Activated T-helper 2 cell treated with anti-CD3 and anti-CD28 coated beads, Interferon-gamma antibody, Interleukin-2, Interleukin-4, amounts not matched to agents 10 μg/mL and 5 μg/mL and 100 μg/mL, durations not matched to agents 14 hours and 24 hours and 36 hours (primary cell): ENCODE results near the gene SLC49A3. TPM values are rescaled to one million over a fixed set of nuclear protein-coding genes. Genes with fewer than 3 reads are reported as not detected.

ENCODE experiments used
- DNase-seq: peaks from one replicate; pipeline ENCODE4 v3.0.0; 2021; ENCODE audit warnings: low spot score
- H3K27ac Mint-ChIP-seq: one replicate; pipeline ENCODE4 v1.8.0; 2021; ENCODE audit warnings: mixed read lengths
- H3K27me3 Mint-ChIP-seq: one replicate; pipeline ENCODE4 v1.8.0; 2021; ENCODE audit warnings: low read depth, mixed read lengths
- H3K36me3 Mint-ChIP-seq: one replicate; pipeline ENCODE4 v1.8.0; 2021; ENCODE audit warnings: low read depth, mixed read lengths
- H3K4me1 Mint-ChIP-seq: one replicate; pipeline ENCODE4 v1.8.0; 2021; ENCODE audit warnings: low read depth, mixed read lengths
- H3K4me3 Mint-ChIP-seq: one replicate; pipeline ENCODE4 v1.8.0; 2021; ENCODE audit warnings: low read depth, mild to moderate bottlenecking, moderate library complexity, mixed read lengths
- H3K9me3 Mint-ChIP-seq: one replicate; pipeline ENCODE4 v1.8.0; 2021; ENCODE audit warnings: mixed read lengths
- intact Hi-C: fragments of 100-400 bp; cut with micrococcal nuclease; formaldehyde crosslinking; loops from one replicate; pipeline ENCODE4 v1.15.1; 2023
- total RNA-seq: library from RNA; stranded (reverse); gene quantifications from 2 replicates; pipeline ENCODE4 v1.2.3, GENCODE V29; 2022

Gene SLC49A3
- total RNA-seq, 1 donor from 2014 or later, result 0.50 TPM

DNA sequence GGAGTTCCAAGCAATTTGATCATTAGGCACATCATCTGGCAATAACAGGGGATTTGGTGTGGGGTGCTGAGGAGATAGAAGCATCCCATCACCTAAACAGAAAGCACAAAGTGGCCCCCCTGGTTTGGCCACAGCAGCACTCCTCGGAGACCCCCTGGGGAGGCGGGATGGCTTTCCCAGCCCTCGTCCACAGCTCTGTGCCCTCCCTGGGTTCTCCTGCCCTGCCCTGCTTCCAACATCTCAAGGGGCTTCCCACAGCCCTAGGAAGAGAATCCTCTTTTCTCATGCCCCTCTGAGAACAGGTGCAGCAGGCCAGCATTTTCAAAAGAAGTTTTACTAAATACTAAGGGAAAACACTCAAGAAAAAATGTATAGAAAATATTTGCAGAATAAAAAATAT, 27.7 kb downstream of the SLC49A3 start:
- intact Hi-C loops, result no loop called here
- Mint-ChIP-seq H3K27ac (no peak overlapping the region), H3K4me1 (peaks cover 7% of the 10 kb centered on the region), H3K36me3 (peaks cover 9% of the 10 kb centered on the region), H3K4me3 (no peak overlapping the region), H3K9me3 (no peaks in the 10 kb centered on the region), H3K27me3 (no peaks in the 10 kb centered on the region)
- DNase-seq, result no peak

DNA sequence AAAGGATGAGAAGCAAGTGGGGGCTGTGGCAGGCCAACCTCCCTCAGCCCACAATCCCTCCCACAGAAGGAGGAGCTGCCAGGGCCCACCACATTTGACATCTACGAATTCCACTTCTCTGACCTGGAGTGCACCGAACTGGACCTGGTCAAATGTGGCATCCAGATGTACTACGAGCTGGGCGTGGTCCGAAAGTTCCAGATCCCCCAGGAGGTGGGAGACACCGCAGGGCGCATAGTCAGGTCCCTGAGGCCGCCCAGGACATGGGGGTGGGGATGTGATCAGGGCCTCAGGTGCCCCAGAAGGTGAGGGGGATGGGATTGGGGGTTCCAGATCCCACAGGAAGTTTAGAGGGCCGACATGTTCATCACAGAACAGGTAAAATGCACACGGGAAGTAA, 28.6 kb downstream of the SLC49A3 start:
- Mint-ChIP-seq H3K27me3 (no peaks in the 10 kb centered on the region), H3K4me3 (no peak overlapping the region)
- intact Hi-C loops, result no loop called here

DNA sequence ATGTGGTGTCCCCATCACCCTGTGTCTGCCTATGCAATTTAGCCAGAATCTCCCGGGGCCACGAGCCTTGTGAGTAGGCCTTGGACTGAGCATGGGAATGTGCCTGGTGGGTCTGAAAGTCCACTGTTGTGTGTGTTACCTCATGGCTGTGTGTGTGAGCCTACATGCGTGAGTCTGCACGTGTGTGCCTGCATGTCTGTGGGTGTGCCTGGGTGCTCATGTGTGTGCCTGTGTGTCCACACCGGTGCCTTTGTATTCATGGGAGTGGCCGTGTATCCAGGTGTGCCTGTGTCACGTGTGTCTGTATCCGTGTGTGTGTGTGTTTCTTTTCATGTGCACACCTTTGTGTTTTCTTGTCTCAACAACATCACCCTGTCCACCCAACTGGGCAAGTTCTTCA, 29.1 kb downstream of the SLC49A3 start:
- H3K9me3 Mint-ChIP-seq, result no peaks in the 10 kb centered on the region
- no peak for DNase-seq
- no peak overlapping the region for H3K27ac Mint-ChIP-seq
- H3K27me3 Mint-ChIP-seq, result no peaks in the 10 kb centered on the region
- no peak overlapping the region for H3K4me3 Mint-ChIP-seq
- H3K36me3 Mint-ChIP-seq, result peaks cover 9% of the 10 kb centered on the region
- H3K4me1 Mint-ChIP-seq, result peaks cover 4% of the 10 kb centered on the region
- intact Hi-C loops, result no loop called here

More for the DNA sequence above, 28.6 kb downstream of the SLC49A3 start:
- DNase-seq, result no peak
- H3K4me1 Mint-ChIP-seq, result peaks cover 6% of the 10 kb centered on the region
- no peaks in the 10 kb centered on the region for H3K9me3 Mint-ChIP-seq
- H3K27ac Mint-ChIP-seq, result no peak overlapping the region
- H3K36me3 Mint-ChIP-seq, result peaks cover 9% of the 10 kb centered on the region

DNA sequence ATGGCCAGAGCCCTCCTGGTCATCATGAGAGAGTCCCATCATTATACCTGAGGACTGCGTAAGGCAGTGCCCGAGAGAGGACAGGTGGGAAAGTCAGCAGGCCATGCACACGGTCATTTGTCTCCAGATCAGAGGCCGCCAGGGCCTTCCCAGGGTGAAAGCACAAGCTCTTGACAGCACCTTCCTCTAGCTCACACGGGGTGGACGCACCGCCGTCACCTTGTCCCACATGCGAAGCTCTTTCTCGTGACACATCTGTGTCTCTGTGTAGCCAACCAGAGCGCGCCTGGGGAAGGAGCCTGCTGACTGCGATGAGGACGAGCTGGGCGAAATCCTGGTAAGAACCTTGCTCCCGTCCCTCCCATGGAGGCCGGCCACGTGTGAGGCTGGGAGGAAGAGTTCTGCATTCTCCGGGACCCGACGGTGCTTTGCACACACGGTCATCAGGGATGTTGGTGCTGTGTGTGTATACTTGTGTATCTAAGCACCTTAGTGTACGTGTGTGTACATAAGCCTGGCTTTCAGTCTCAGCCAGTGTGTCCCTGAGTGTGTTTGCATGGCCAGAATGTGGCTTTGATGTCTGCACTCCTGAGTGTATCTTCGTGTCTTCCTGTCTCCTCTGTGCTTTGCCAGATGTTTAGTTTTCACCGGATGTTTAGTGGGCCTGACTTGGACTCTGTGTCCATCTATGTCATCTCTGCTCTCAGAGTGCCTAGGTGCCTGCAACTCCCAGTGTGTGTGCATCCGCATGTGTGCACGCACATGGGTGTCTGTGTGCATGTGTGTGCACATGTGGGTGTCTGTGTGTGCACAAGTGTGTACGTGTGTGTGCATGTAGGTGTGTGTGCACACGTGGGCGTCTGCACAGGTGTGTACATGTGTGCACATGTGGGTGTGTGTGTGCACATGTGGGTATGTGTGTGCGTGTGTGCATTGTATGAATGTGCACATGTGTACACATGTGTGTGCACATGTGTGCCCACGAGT, 30.0 kb downstream of the SLC49A3 start:
- no peak for DNase-seq
- peaks cover 9% of the 10 kb centered on the region for H3K36me3 Mint-ChIP-seq

DNA sequence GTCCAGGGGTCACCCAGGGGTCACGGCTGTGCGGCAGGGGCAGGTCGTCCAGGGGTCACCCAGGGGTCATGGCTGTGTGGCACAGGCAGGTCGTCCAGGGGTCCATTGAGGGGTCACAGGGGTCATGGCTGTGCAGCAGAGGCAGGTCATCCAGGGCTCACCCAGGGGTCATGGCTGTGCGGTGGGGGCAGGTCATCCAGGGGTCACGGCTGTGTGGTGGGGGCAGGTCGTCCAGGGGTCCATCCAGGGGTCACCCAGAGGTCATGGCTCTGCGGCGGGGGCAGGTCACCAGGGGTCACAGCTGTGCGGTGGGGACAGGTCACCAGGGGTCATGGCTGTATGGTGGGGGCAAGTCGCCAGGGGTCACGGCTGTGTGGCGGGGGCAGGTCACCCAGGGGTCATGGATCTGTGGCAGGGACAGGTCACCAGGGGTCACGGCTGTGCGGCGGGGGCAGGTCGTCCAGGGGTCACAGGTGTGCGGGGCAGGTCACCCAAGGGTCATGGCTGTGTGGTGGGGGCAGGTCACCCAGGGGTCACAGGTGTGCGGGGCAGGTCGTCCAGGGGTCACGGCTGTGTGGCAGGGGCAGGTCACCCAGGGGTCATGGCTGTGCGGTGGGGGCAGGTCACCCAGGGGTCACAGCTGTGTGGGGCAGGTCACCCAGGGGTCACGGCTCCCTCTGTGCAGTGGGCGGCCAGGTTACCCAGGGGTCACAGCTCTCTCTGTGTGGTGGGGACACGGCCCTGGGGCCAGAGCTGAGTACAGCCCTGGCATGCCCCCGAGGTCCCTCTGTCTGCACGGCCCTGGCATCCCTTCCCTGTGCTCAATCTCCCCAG, 30.9 kb downstream of the SLC49A3 start:
- Mint-ChIP-seq H3K36me3 (peaks cover 9% of the 10 kb centered on the region), H3K27me3 (no peaks in the 10 kb centered on the region), H3K4me1 (peaks cover under 1% of the 10 kb centered on the region), H3K27ac (no peak overlapping the region), H3K9me3 (no peaks in the 10 kb centered on the region), H3K4me3 (no peak overlapping the region)
- intact Hi-C loops, result no loop called here
- no peak for DNase-seq

More for the DNA sequence above, 30.0 kb downstream of the SLC49A3 start:
- Mint-ChIP-seq H3K4me1 (peaks cover 2% of the 10 kb centered on the region), H3K9me3 (no peaks in the 10 kb centered on the region), H3K4me3 (no peak overlapping the region), H3K27me3 (no peaks in the 10 kb centered on the region), H3K27ac (no peak overlapping the region)
- intact Hi-C loops, result no loop called here

DNA sequence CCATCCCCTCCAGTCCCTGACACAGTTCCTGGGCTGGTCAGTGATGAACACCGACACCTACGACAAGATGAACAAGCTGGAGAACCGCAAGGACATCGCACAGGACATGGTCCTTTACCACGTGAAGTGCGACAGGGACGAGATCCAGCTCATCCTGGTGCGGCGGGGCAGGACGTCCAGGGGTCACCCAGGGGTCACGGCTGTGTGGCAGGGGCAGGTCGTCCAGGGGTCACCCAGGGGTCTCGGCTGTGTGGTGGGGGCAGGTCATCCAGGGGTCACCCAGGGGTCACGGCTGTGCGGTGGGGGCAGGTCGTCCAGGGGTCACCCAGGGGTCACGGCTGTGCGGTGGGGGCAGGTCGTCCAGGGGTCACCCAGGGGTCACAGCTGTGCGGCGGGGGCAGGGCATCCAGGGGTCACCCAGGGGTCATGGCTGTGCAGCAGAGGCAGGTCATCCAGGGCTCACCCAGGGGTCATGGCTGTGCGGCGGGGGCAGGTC, 31.6 kb downstream of the SLC49A3 start:
- H3K4me1 Mint-ChIP-seq, result no peaks in the 10 kb centered on the region
- H3K9me3 Mint-ChIP-seq, result no peaks in the 10 kb centered on the region
- intact Hi-C loops, result no loop called here
- no peak overlapping the region for H3K4me3 Mint-ChIP-seq
- no peak overlapping the region for H3K27ac Mint-ChIP-seq
- H3K36me3 Mint-ChIP-seq, result peaks cover 9% of the 10 kb centered on the region
- DNase-seq, result no peak
- H3K27me3 Mint-ChIP-seq, result no peaks in the 10 kb centered on the region

DNA sequence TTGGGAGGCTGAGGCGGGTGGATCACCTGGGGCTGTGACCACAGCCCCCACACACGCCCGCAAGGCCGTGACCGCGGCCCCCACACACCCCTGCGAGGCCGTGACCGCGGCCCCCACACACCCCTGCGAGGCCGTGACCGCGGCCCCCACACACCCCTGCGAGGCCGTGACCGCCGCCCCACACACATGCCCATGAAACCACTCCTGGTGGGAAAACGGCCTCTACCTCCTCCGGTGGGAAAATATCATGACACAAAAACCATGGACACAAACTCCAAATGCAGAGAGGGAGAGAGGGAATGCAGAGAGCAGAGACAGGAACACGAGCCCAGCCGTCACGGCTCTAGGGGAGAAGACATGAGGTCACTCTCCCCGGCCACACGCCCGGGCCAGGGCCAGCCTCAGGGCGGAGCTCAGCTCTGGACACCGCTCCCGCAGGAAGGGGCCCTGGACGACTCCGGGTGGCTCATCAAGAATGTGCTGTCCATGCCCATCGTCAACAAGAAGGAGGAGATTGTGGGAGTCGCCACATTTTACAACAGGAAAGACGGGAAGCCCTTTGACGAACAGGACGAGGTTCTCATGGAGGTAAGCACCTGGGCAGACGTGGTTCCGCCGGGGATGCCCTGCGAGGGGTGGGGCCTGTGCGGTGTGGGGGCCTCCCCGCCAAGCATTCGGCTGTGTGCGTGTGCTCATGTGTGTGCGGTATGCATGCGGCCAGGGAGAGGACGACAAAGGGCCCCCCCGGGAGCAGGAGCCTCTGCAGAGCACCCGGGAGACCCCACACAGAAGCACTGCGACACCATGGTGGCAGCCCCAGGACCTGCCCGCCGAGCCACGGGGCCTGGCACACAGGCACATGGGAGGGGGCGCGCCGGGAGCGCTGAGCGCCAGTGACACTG, 32.3 kb downstream of the SLC49A3 start:
- Mint-ChIP-seq H3K4me1 (no peaks in the 10 kb centered on the region), H3K36me3 (peaks cover 9% of the 10 kb centered on the region), H3K27me3 (no peaks in the 10 kb centered on the region), H3K27ac (no peak overlapping the region), H3K4me3 (no peak overlapping the region), H3K9me3 (no peaks in the 10 kb centered on the region)
- DNase-seq, result no peak
- intact Hi-C loops, result no loop called here

DNA sequence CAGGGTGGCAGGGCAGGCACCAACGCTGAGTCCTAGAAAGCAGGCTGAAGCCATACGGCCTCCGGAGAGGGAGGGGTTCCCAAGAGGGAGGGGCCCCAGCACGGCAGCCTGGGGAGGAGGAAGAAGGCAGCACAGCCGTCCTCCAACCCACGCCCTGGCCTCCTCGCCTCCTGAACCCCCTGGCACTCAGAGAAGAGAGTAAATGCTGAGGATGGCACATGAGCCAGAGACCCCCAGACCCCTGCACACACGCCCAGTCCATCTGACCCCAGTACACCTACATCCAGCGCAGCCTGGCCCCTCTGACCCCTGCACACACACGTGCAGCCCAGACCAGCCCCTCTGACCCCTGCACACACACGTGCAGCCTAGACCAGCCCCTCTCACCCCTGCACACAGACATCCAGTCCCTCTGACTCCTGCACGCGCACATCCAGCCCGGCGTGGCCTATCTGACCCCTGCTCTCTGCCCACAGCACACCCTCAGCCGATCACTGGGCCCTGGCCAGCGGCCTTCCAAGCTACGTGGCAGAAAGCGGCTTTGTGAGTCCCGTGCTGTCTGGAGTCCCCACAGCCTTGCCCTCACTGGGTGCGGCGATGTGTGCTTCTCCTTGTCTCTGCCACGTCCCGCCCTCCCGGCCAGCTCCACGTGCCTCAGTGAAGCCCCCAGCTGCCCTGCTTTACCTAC, 33.3 kb downstream of the SLC49A3 start:
- Mint-ChIP-seq H3K9me3 (no peaks in the 10 kb centered on the region), H3K36me3 (peaks cover 4% of the 10 kb centered on the region), H3K27ac (no peak overlapping the region), H3K4me3 (no peak overlapping the region), H3K27me3 (no peaks in the 10 kb centered on the region), H3K4me1 (no peaks in the 10 kb centered on the region)
- intact Hi-C loops, result no loop called here
- DNase-seq, result no peak

DNA sequence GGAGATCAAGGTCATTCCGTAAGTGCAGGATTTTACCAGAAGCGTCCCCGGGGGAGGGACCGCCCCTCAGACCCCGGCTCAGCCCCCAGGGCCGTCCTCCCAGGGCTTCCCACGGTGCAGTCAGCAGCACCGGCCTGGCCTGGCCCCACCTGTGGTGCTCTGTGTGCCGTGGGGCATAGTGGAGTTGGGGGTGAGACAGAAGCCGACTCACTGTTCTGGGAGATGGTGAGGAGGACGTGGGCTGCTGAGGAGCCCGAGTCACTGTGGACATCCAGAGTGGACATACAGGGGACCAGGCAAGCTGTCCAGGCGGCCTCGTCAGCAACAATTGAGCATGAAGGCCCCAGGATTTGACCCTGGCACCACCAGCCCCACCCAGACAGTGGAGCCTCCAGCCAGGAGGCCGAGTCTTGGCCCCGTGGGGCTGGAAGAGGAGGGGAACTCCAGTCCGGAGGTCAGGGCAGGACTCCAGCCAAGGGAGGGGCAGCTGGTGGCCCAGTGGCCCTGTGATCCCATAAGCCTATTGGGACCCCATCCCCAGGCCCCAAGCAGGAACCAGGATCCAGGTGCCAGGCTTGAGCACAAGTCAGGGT, 34.0 kb downstream of the SLC49A3 start:
- Mint-ChIP-seq H3K36me3 (peaks cover 2% of the 10 kb centered on the region), H3K9me3 (no peaks in the 10 kb centered on the region), H3K4me3 (no peak overlapping the region), H3K4me1 (no peaks in the 10 kb centered on the region), H3K27me3 (no peaks in the 10 kb centered on the region), H3K27ac (no peak overlapping the region)
- DNase-seq, result no peak
- intact Hi-C loops, result no loop called here

DNA sequence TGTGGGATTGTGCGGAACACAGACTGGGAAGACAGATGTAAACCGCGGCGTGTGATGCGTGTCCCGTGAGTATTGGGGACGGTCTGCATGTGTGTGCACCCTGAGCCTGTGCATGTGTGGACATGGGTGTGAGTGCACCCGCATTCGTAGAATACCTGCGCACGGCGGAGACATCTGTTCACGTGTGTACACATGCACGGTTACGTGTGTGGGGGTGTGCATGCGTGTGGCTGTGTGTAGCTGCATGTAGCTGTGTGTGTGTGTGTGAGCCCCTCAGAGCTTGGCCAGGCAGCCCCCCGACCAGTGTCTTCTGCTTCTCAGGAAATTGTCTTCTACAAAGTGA, 34.5 kb downstream of the SLC49A3 start:
- no peak for DNase-seq
- no peaks in the 10 kb centered on the region for H3K36me3 Mint-ChIP-seq
- intact Hi-C loops, result no loop called here
- H3K27ac Mint-ChIP-seq, result no peak overlapping the region
- H3K4me3 Mint-ChIP-seq, result no peak overlapping the region
- no peaks in the 10 kb centered on the region for H3K4me1 Mint-ChIP-seq
- no peaks in the 10 kb centered on the region for H3K9me3 Mint-ChIP-seq
- H3K27me3 Mint-ChIP-seq, result no peaks in the 10 kb centered on the region

DNA sequence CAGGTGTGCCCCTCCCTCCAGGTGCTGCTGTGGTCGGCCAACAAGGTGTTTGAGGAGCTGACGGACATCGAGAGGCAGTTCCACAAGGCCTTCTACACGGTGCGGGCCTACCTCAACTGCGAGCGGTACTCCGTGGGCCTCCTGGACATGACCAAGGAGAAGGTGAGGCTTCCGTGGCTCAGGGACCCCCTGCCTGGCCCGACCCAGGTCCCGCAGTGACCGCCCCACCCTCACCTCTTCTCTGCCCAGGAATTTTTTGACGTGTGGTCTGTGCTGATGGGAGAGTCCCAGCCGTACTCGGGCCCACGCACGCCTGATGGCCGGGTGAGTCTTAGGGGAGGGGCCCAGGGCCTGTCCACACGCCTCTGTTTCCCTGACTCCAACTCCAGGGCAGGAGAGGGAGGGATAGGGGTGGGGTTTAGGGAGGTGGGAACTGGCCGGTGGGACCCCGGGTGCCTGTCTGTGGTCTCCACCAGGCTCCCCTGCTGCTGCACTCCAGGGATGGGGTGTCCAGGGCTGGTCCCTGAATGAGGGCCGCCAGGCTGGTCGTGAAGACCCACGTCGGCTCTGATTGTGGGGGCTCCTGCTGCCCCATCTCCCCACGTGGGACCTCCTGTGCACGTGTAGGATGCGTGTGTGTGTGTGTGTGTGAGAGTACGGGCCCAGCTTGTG, 35.0 kb downstream of the SLC49A3 start:
- no peaks in the 10 kb centered on the region for H3K27me3 Mint-ChIP-seq
- H3K9me3 Mint-ChIP-seq, result no peaks in the 10 kb centered on the region
- no peaks in the 10 kb centered on the region for H3K4me1 Mint-ChIP-seq
- H3K4me3 Mint-ChIP-seq, result no peak overlapping the region
- no peak overlapping the region for H3K27ac Mint-ChIP-seq
- no peak for DNase-seq
- no peaks in the 10 kb centered on the region for H3K36me3 Mint-ChIP-seq
- intact Hi-C loops, result no loop called here
